Measurements from ENCODE around the gene SYNDIG1L.

GRCh38 chr14:74395094-74395493, 30.9 kb downstream of the SYNDIG1L start:
- TF ChIP-seq CTCF (IDR thresholded peaks at IDR 0.05), result no peak
- TF ChIP-seq POLR2AphosphoS5 (IDR thresholded peaks at IDR 0.05), result no peak
